Suprapubic skin (tissue), 4 donors: ENCODE data around the gene INSC. TPM values are rescaled to one million over a fixed set of nuclear protein-coding genes. Genes with fewer than 3 reads are reported as not detected.

Experiments
- DNase-seq, 2 donors: peaks; one replicate each; pipeline ENCODE4 v3.0.0-alpha.2; 2019; ENCODE audit warnings: low spot score in 2 of 2
- H3K27ac ChIP-seq: fragments of 200-600 bp; sonication (generic); one replicate; pipeline ENCODE4 v1.5.1; 2019
- H3K27me3 ChIP-seq: fragments of 200-600 bp; sonication (generic); one replicate; pipeline ENCODE4 v1.5.1; 2019
- H3K36me3 ChIP-seq: fragments of 200-600 bp; sonication (generic); one replicate; pipeline ENCODE4 v1.5.1; 2019
- H3K4me1 ChIP-seq: fragments of 200-600 bp; sonication (generic); one replicate; pipeline ENCODE4 v1.5.1; 2019
- H3K4me3 ChIP-seq: fragments of 200-600 bp; sonication (generic); one replicate; pipeline ENCODE4 v1.5.1; 2019; ENCODE audit warnings: mild to moderate bottlenecking
- H3K9me3 ChIP-seq: fragments of 200-600 bp; sonication (generic); one replicate; pipeline ENCODE4 v1.5.1; 2019
- CTCF ChIP-seq, 2 donors: fragments of 200-600 bp in 1 of 2; fragments of 450-650 bp in 1 of 2; sonication (generic) in 1 of 2; IDR thresholded peaks; one replicate each; pipeline ENCODE4 v1.5.1; 2016 to 2019; ENCODE audit warnings: antibody characterized with exemption in 2 of 2, mild to moderate bottlenecking in 1 of 2, moderate library complexity in 1 of 2
- EP300 ChIP-seq: sonication (generic); formaldehyde crosslinking; IDR thresholded peaks from one replicate; pipeline ENCODE4 v1.6.1; 2017; ENCODE audit warnings: antibody characterized with exemption
- POLR2A ChIP-seq, 2 donors: fragments of 450-650 bp; IDR thresholded peaks; one replicate each; pipeline ENCODE4 v1.6.1; 2017; ENCODE audit warnings: antibody characterized with exemption in 2 of 2, mild to moderate bottlenecking in 2 of 2, moderate library complexity in 2 of 2
- POLR2AphosphoS5 ChIP-seq, 3 donors: sonication (generic); formaldehyde crosslinking; IDR thresholded peaks; one replicate each; pipeline ENCODE4 v1.6.1; 2017; ENCODE audit warnings: antibody characterized with exemption in 3 of 3
- WGBS: methylation state at CpG from one replicate; pipeline ENCODE4 v1.1.5; 2018; 5-methylcytosine and 5-hydroxymethylcytosine counted together
- total RNA-seq, 4 donors: library from RNA; depleted of rRNA; stranded (reverse); fragments of >200 nt; gene quantifications; one replicate each; pipeline ENCODE4 v1.1.0, GENCODE V29; 2016

The INSC gene
- total RNA-seq, 4 donors from 2014 or later, result 0.16 to 0.34 (median 0.32) TPM; not detected in 1

DNA sequence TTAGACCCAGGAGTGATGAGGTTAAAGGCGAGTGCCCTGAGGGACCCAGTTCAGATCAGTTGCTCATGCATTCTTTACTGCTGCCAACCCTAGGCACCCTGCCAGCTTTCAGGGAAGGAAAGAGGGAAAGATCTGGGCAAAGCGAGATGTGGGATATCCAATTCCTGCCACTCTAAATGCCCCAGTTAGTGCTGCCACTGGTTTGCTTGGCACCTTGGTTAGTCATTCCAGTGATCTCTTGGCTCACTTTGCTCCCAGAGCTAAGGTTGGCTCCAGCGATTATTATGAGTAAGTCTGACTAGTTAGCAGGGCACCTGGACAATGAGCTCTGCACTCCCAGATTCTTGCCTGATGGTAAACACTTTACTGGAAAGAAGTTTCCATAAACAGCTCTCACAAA, 85.0 kb downstream of the INSC start:
- Histone ChIP-seq H3K4me3 (no peak overlapping the region), H3K9me3 (no peaks in the 10 kb centered on the region), H3K36me3 (no peaks in the 10 kb centered on the region), H3K4me1 (no peaks in the 10 kb centered on the region), H3K27ac (no peak overlapping the region), H3K27me3 (no peaks in the 10 kb centered on the region)
- no peak for DNase-seq
- TF ChIP-seq CTCF (IDR thresholded peaks at IDR 0.05) (no peak), EP300 (no peak), POLR2A (IDR thresholded peaks at IDR 0.05) (no peak), POLR2AphosphoS5 (IDR thresholded peaks at IDR 0.05) (no peak)
- WGBS, result 28% methylated on average over 3 of the region's 3 CpGs

- Histone ChIP-seq H3K4me3 (no peak overlapping the region), H3K36me3 (no peaks in the 10 kb centered on the region), H3K27me3 (no peaks in the 10 kb centered on the region), H3K9me3 (no peaks in the 10 kb centered on the region), H3K27ac (no peak overlapping the region), H3K4me1 (no peaks in the 10 kb centered on the region)
- 93% methylated on average over 9 of the region's 12 CpGs for WGBS
- DNase-seq, result no peak
- no peak for TF ChIP-seq POLR2A (IDR thresholded peaks at IDR 0.05)
- no peak for TF ChIP-seq CTCF (IDR thresholded peaks at IDR 0.05)
- no peak for TF ChIP-seq EP300
- no peak for TF ChIP-seq POLR2AphosphoS5 (IDR thresholded peaks at IDR 0.05)
Observed at GRCh38 chr11:15200696-15201095, 86.0 kb downstream of the INSC start.

DNA sequence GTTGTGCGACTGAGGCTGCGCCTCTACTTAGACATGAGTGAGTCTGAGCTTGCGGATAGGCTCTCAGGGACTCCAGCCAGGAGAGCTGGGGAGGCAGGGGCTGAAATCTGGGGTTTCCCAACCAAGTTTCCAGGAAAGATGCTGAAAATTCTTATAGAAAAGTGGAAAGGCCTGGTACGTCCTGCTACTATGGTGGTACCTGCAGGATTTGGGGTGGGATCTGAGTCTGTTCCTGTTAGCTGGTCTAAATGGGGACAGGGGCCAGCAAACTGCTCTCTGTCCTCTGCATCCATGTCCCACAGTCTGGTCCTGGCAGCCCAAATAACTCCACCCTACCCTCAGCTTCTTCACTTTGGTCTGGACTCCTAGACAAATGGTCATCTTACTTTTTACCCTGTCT, 86.9 kb downstream of the INSC start:
- TF ChIP-seq EP300, result no peak
- no peak for TF ChIP-seq CTCF (IDR thresholded peaks at IDR 0.05)
- no peak for TF ChIP-seq POLR2AphosphoS5 (IDR thresholded peaks at IDR 0.05)
- no peak for TF ChIP-seq POLR2A (IDR thresholded peaks at IDR 0.05)
- Histone ChIP-seq H3K27me3 (peaks cover 5% of the 10 kb centered on the region), H3K36me3 (no peaks in the 10 kb centered on the region), H3K27ac (no peak overlapping the region), H3K9me3 (no peaks in the 10 kb centered on the region), H3K4me1 (no peaks in the 10 kb centered on the region), H3K4me3 (no peak overlapping the region)
- no peak for DNase-seq
- WGBS, result 93% methylated on average over 4 of the region's 4 CpGs

GRCh38 chr11:15202626-15203025, 87.9 kb downstream of the INSC start:
- no peak for TF ChIP-seq POLR2A (IDR thresholded peaks at IDR 0.05)
- no peak for TF ChIP-seq CTCF (IDR thresholded peaks at IDR 0.05)
- TF ChIP-seq POLR2AphosphoS5 (IDR thresholded peaks at IDR 0.05), result no peak
- TF ChIP-seq EP300, result no peak
- Histone ChIP-seq H3K27me3 (peaks cover 5% of the 10 kb centered on the region), H3K36me3 (no peaks in the 10 kb centered on the region), H3K4me1 (no peaks in the 10 kb centered on the region), H3K27ac (no peak overlapping the region), H3K4me3 (no peak overlapping the region), H3K9me3 (no peaks in the 10 kb centered on the region)
- WGBS, result 75% methylated on average over 5 of the region's 5 CpGs
- DNase-seq, result no peak

DNA sequence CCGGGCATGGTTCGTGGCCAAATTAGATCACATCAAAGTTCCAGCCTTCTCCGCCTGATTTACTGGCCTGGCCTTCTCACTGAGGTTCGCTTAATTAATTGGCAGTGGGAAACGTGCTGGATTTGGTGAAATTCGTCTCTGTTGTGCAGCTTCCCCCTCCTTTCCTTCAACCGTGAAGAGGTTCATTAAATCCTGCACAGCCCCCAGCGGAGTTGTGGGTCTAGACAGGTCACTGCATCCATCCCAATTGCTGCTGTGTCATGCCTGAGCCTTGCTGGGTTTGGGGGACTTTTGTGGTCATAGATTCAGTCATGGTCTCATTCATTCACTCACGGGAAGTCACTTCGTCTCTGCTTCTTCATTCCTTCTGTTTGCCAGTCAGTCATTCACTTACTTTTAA, 90.0 kb downstream of the INSC start:
- no peak for DNase-seq
- TF ChIP-seq EP300 (no peak), CTCF (IDR thresholded peaks at IDR 0.05) (no peak)
- WGBS, result 80% methylated on average over 10 of the region's 10 CpGs
- Histone ChIP-seq H3K27me3 (peaks cover 5% of the 10 kb centered on the region), H3K27ac (no peak overlapping the region), H3K4me1 (no peaks in the 10 kb centered on the region), H3K4me3 (no peak overlapping the region), H3K9me3 (no peaks in the 10 kb centered on the region), H3K36me3 (no peaks in the 10 kb centered on the region)
